Kidney tubule cell (primary cell): ENCODE data around the gene ADAMTS12.
A peak's percentile ranks its signal among the peaks of the same experiment; 100 is the strongest.

Source experiments
- DNase-seq: peaks from one replicate; pipeline ENCODE4 v3.0.0-alpha.2; 2018; ENCODE audit warnings: low spot score

Gene ADAMTS12

GRCh38 chr5:33806738-33807442 lies 84.9 kb downstream of the ADAMTS12 start:
- DNase-seq: peak; percentile 72

- no peak for DNase-seq
Measured at GRCh38 chr5:33801292-33801691, 90.5 kb downstream of the ADAMTS12 start.

GRCh38 chr5:33800241-33800950 lies 91.4 kb downstream of the ADAMTS12 start:
- DNase-seq: no peak

- DNase-seq: no peak
Measured at GRCh38 chr5:33795496-33795895, 96.3 kb downstream of the ADAMTS12 start.

- peak; percentile 37 for DNase-seq
Measured at GRCh38 chr5:33794550-33795181, 97.1 kb downstream of the ADAMTS12 start.

- DNase-seq: no peak
Measured at GRCh38 chr5:33793836-33794549, 97.8 kb downstream of the ADAMTS12 start.

- no peak for DNase-seq
Measured at GRCh38 chr5:33793276-33793675, 98.5 kb downstream of the ADAMTS12 start.

- no peak for DNase-seq
Measured at GRCh38 chr5:33792559-33792958, 99.2 kb downstream of the ADAMTS12 start.

GRCh38 chr5:33789567-33789957 lies 102.2 kb downstream of the ADAMTS12 start:
- no peak for DNase-seq

- peak; percentile 90 for DNase-seq
Measured at GRCh38 chr5:33788922-33789566, 102.7 kb downstream of the ADAMTS12 start.

- DNase-seq: no peak
Measured at GRCh38 chr5:33785571-33785970, 106.2 kb downstream of the ADAMTS12 start.

GRCh38 chr5:33781286-33781685 lies 110.5 kb downstream of the ADAMTS12 start:
- peak; percentile 65 for DNase-seq

GRCh38 chr5:33776151-33776660 lies 115.6 kb downstream of the ADAMTS12 start:
- no peak for DNase-seq

GRCh38 chr5:33774341-33774740 lies 117.4 kb downstream of the ADAMTS12 start:
- no peak for DNase-seq

GRCh38 chr5:33772380-33772897 lies 119.4 kb downstream of the ADAMTS12 start:
- peak; percentile 62 for DNase-seq

GRCh38 chr5:33769968-33770367 lies 121.8 kb downstream of the ADAMTS12 start:
- no peak for DNase-seq

- no peak for DNase-seq
Measured at GRCh38 chr5:33769196-33769595, 122.6 kb downstream of the ADAMTS12 start.

GRCh38 chr5:33766023-33766422 lies 125.8 kb downstream of the ADAMTS12 start:
- no peak for DNase-seq

GRCh38 chr5:33764786-33765185 lies 127.0 kb downstream of the ADAMTS12 start:
- DNase-seq: no peak

GRCh38 chr5:33763435-33763834 lies 128.4 kb downstream of the ADAMTS12 start:
- no peak for DNase-seq

- DNase-seq: no peak
Measured at GRCh38 chr5:33762859-33763258, 128.9 kb downstream of the ADAMTS12 start.
